ENCODE results near the gene ADAD2.

The ADAD2 gene

DNA sequence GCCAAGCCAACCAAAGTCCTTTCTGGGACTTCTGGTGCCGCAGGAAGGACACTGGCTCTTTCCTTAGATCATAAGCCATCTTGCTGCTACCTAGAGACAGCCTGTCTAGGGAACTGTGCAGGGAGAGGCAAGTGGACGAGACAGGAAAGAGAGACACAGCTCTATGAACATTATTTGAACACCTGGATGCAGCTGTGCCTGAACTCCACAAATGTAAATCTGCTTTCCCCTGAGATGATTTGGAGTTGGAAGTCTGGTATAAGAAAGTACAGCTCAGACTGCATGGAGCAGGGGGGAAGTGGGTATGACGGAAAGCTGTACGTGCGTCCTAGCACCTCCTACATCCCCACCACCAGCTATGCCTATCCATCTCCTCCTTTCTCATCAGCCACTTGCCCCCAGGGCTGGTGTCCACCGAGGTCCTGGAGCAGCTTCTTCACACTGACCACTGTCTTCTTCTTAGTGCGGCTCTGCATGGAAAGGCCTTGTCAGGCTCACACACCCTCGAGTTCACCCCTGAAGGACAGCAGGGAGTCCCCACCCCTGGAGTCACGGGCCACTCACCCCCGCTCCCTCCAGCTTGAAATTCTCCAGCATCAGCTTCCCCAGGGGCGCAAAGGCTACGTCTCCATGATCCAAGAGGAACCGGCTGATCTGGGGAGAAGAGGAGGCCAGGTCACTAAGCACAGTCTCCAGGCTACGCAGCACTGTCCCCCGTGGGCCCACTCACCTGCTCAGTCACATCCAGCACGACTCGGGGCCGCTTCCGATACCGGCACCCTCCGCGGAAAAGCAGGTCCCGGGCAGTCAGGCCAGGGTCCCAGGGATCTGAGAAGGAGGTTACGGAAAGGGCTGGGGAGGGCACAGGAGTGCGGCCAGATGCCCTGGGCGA is 8.0 kb upstream of the ADAD2 start (continued):
- TF ChIP-seq GLIS3 (CRISPR knock-in tag; IDR thresholded peaks at IDR 0.05) = no peak

DNA sequence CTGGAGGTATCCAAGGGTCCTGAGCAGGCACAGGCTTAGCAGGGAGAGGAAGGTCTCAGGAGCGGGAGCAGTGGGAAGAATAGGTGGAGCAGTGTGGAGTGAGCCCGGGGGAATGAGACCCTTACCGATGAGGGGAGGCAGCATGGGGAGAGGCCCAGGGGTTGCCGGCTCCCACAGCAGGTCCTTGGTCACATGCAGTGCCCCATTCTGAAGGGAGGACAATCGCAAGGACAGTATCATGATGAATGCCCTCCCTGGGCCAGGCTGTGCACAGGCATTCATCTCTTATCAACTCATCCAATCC is 7.4 kb upstream of the ADAD2 start:
- ATAC-seq = no peak

DNA sequence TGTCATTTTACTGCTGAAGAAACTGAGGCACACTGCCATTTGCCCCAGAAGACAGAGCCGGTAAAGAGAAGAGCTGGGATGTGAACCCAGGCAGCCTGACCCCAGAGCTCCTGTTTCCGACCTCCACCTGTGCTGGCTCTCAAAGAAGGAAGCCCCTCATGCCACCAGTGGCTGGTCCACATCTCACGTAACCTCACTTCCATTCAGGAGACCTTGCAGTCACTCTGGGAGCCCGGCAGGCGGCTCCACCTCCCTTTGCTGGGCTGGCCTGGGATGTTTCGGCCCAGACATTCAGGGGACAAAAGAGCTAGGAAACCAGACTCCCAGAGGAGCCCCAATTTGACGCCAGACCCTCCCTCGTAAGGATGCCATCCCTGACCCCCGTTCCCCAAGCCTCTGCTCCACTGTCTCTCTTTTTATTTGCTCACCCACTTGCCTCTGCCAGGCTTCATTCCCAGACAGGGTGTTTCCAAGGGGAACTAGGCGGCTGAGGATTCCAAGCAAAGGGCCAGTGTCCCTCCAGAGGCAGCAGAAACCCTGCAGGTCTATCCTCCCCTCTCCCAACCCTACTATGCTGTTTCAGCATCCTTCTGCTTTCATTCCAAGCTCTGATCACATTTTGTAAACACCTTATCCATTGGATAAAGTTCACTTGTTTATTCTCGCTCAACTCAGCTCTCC is 6.9 kb upstream of the ADAD2 start:
- TF ChIP-seq TOX (CRISPR knock-in tag; IDR thresholded peaks at IDR 0.05; ENCODE audit: borderline replicate concordance) (no peak), RARB (CRISPR knock-in tag; IDR thresholded peaks at IDR 0.05) (no peak), ARNTL (CRISPR knock-in tag; IDR thresholded peaks at IDR 0.05; ENCODE audit: borderline replicate concordance, low read depth) (no peak), TCF4 (CRISPR knock-in tag; IDR thresholded peaks at IDR 0.05; ENCODE audit: borderline replicate concordance) (no peak), ESRRG (CRISPR knock-in tag; IDR thresholded peaks at IDR 0.05) (no peak), ISL1 (CRISPR knock-in tag; IDR thresholded peaks at IDR 0.05) (no peak), ZC3H10 (CRISPR knock-in tag; IDR thresholded peaks at IDR 0.05) (no peak), OSR1 (CRISPR knock-in tag; IDR thresholded peaks at IDR 0.05) (no peak), ZNF8 (CRISPR knock-in tag; IDR thresholded peaks at IDR 0.05) (no peak), ZNF565 (CRISPR knock-in tag; conservative IDR thresholded peaks at IDR 0.05; ENCODE audit: low read depth) (no peak), PPARA (CRISPR knock-in tag; IDR thresholded peaks at IDR 0.05; ENCODE audit: borderline replicate concordance) (no peak), CSDC2 (CRISPR knock-in tag; IDR thresholded peaks at IDR 0.05) (no peak), SNAI2 (CRISPR knock-in tag; IDR thresholded peaks at IDR 0.05) (no peak), BACH2 (CRISPR knock-in tag; IDR thresholded peaks at IDR 0.05; ENCODE audit: borderline replicate concordance) (no peak), ZNF70 (CRISPR knock-in tag; IDR thresholded peaks at IDR 0.05) (no peak)
- TF ChIP-seq, protein P1, sequence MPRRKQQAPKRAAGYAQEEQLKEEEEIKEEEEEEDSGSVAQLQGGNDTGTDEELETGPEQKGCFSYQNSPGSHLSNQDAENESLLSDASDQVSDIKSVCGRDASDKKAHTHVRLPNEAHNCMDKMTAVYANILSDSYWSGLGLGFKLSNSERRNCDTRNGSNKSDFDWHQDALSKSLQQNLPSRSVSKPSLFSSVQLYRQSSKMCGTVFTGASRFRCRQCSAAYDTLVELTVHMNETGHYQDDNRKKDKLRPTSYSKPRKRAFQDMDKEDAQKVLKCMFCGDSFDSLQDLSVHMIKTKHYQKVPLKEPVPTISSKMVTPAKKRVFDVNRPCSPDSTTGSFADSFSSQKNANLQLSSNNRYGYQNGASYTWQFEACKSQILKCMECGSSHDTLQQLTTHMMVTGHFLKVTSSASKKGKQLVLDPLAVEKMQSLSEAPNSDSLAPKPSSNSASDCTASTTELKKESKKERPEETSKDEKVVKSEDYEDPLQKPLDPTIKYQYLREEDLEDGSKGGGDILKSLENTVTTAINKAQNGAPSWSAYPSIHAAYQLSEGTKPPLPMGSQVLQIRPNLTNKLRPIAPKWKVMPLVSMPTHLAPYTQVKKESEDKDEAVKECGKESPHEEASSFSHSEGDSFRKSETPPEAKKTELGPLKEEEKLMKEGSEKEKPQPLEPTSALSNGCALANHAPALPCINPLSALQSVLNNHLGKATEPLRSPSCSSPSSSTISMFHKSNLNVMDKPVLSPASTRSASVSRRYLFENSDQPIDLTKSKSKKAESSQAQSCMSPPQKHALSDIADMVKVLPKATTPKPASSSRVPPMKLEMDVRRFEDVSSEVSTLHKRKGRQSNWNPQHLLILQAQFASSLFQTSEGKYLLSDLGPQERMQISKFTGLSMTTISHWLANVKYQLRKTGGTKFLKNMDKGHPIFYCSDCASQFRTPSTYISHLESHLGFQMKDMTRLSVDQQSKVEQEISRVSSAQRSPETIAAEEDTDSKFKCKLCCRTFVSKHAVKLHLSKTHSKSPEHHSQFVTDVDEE (CRISPR knock-in tag; IDR thresholded peaks at IDR 0.05) = no peak
- TF ChIP-seq, protein P2, sequence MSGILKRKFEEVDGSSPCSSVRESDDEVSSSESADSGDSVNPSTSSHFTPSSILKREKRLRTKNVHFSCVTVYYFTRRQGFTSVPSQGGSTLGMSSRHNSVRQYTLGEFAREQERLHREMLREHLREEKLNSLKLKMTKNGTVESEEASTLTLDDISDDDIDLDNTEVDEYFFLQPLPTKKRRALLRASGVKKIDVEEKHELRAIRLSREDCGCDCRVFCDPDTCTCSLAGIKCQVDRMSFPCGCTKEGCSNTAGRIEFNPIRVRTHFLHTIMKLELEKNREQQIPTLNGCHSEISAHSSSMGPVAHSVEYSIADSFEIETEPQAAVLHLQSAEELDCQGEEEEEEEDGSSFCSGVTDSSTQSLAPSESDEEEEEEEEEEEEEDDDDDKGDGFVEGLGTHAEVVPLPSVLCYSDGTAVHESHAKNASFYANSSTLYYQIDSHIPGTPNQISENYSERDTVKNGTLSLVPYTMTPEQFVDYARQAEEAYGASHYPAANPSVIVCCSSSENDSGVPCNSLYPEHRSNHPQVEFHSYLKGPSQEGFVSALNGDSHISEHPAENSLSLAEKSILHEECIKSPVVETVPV (CRISPR knock-in tag; IDR thresholded peaks at IDR 0.05) = no peak
- TF ChIP-seq, protein P3, sequence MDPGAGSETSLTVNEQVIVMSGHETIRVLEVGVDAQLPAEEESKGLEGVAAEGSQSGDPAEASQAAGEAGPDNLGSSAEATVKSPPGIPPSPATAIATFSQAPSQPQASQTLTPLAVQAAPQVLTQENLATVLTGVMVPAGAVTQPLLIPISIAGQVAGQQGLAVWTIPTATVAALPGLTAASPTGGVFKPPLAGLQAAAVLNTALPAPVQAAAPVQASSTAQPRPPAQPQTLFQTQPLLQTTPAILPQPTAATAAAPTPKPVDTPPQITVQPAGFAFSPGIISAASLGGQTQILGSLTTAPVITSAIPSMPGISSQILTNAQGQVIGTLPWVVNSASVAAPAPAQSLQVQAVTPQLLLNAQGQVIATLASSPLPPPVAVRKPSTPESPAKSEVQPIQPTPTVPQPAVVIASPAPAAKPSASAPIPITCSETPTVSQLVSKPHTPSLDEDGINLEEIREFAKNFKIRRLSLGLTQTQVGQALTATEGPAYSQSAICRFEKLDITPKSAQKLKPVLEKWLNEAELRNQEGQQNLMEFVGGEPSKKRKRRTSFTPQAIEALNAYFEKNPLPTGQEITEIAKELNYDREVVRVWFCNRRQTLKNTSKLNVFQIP (CRISPR knock-in tag; IDR thresholded peaks at IDR 0.05; ENCODE audit: borderline replicate concordance, low read depth) = no peak
- TF ChIP-seq, protein P4, sequence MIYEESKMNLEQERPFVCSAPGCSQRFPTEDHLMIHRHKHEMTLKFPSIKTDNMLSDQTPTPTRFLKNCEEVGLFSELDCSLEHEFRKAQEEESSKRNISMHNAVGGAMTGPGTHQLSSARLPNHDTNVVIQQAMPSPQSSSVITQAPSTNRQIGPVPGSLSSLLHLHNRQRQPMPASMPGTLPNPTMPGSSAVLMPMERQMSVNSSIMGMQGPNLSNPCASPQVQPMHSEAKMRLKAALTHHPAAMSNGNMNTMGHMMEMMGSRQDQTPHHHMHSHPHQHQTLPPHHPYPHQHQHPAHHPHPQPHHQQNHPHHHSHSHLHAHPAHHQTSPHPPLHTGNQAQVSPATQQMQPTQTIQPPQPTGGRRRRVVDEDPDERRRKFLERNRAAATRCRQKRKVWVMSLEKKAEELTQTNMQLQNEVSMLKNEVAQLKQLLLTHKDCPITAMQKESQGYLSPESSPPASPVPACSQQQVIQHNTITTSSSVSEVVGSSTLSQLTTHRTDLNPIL (CRISPR knock-in tag; IDR thresholded peaks at IDR 0.05; ENCODE audit: low read depth) = no peak
- ATAC-seq = no peak

More for the DNA sequence above, 7.4 kb upstream of the ADAD2 start:
- TF ChIP-seq ZFP30 (CRISPR knock-in tag; IDR thresholded peaks at IDR 0.05) = no peak
- no peak for TF ChIP-seq BACH2 (CRISPR knock-in tag; IDR thresholded peaks at IDR 0.05; ENCODE audit: borderline replicate concordance)
- TF ChIP-seq PPARA (CRISPR knock-in tag; IDR thresholded peaks at IDR 0.05; ENCODE audit: borderline replicate concordance) = no peak
- TF ChIP-seq ISL1 (CRISPR knock-in tag; IDR thresholded peaks at IDR 0.05) = no peak
- TF ChIP-seq, protein P1 (CRISPR knock-in tag; IDR thresholded peaks at IDR 0.05) = no peak
- no peak for TF ChIP-seq ZNF8 (CRISPR knock-in tag; IDR thresholded peaks at IDR 0.05)
